NCI-H446 treated with DMSO at 0.1 percent for 48 hours (cell line): ENCODE results near the gene UGT1A9.

Experiments used
- DNase-seq: peaks from one replicate; lab custom pipeline; 2025; lab: John Stamatoyannopoulos, UW

UGT1A9 gene

DNA sequence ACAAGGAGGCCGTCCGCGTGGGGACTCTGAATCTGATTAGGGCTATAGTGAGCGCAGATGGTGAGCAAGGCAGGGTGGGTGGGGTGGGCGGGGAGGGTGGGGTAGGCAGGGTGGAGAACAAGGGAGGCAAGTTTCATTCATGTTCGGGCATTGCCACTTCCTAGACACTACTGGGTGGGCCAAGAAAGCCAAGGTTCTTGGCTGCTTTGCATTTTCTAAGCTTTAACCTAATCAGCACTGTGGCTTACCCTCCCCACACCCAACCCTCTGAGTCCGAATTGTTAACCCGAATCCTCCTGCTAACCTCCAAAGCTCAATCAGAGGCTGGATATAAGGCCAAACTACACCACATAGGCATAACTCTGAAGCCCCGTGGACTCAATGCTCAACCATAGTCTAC lies 124.6 kb downstream of the UGT1A9 start:
- no peak for DNase-seq

DNA sequence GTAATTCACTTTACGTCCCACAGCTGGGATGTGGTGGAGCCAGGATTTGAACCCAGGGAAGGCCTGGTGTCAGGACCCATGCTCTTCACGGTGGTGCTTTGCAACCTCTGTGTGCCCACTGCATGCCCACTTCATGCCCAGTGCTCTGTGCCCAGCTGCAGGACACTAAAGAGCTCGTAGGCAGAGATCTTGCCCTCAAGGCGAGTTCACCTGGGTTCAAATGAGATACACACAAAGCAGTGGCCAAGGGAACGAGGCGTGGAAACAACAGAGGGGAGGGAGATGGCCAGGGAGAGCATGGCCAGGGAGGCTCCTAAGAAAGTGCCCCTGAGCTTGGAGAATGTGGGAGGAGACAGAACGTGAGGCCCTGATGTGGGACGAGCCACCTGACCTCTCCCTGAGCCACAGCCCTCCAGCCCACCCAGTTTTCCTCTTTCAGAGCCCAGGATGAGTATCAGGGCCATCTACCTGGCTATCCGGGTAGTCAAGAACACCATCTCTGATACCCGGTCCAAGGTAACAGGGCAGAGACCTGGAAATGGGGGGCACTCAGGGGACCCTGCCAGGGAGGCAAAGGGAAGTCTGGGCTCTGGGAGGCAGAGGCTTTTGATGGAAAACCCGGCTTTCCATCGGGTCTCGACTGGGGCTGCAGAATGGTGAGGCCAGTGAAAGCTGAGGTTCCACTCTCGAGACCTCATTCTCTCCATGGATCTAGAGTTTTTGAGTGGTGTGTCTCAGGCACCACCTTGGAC lies 126.8 kb downstream of the UGT1A9 start:
- no peak for DNase-seq

DNA sequence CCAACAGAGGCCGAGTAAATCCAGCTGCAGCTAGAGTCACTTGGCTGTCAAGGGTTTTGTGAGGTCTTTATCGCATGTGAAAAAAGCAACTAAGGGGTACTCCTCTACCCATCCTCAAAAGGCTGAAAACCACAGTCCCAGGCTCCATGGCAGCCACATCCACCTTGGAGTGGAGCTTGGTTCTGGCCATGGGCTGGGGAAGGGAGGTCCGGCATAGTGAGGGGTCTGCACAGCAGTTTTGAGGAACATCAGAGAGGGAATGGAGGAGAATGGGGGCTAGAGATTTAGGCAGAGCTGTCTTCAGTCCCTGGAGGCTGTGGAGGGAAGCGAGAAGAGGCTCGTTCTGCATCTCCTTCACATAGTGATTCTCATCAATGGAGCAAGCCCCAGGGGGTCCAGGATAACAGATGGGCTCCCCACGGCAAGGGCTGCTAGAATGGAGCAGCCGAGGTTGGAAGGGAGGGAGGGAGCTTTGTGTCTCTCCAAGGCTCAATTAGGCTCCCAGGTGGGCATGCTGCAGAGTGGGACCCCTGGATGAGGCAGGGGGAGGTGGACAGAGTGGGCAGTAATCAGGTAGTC lies 127.5 kb downstream of the UGT1A9 start:
- no peak for DNase-seq

DNA sequence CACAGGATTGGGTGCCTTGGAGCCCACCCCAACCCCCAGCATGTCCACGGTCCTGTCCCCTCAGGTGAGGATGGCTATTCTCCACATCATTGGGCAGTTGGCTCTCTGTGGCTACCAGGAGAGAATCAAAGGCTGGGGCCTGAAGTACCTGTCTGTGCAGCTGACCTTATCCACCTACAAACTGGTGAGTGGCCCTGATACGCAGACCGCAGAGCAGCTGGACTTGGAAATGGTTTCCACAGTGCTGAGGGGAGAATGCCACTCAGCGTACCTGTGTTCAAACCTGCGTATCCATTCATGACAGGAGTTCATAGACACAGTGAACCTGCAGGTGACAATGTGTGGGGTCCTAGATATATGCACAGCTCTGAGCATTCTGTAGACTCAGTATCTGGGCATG lies 128.0 kb downstream of the UGT1A9 start:
- DNase-seq, result no peak

DNA sequence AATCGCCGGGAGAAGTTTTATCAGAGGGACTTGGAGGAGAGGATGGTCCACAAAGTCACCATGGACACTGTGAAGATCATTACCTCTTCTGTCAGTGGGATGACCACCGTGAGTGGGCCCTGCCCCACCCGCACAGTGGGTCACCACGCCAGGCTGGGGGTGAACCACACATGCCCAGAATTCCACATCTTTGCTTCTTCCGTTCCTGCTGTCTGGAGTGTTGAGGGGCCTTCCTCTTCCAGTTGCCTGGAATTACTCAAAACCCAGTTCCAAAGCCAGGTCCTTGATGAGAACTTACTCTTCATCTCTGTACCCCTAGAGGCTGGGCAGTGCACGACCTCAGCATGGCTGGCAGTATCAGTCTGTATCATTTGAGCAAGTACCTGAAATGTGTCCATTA lies 128.5 kb downstream of the UGT1A9 start:
- no peak for DNase-seq

DNA sequence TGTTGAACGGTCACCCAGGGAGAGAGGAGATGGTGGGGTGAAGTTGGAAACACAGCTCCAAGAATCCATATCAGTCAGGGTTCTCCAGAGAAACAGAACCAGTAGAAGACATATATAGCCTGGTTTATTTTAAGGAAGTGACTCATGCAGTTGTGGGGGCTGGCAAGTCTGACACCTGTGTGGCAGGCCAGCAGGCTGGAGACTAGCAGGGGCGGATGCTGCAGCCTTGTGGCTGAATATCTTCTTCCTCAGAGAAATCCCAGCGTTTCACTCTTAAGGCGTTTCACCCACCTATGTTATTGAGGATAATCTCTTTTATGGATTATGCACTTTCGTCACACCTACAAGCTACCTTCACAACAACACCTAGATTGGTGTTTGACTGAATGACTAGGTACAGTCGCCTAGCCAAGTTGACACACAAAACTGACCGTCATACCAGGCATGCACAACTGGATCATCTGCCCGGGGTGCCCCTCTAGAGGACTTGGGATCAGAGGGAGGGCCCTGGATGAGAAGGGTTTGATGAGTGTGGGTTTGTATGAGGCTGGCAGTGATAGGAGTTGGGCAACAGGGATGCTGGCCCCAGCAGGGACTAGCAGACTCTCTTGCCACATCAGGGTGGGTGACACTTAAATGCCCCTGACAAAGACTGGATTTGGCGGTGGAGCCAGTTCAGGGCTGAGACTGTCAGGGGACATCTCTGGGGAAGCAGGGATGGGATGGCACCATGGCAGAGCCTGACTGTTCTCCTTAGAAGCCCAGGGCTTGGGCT lies 129.8 kb downstream of the UGT1A9 start:
- no peak for DNase-seq

DNA sequence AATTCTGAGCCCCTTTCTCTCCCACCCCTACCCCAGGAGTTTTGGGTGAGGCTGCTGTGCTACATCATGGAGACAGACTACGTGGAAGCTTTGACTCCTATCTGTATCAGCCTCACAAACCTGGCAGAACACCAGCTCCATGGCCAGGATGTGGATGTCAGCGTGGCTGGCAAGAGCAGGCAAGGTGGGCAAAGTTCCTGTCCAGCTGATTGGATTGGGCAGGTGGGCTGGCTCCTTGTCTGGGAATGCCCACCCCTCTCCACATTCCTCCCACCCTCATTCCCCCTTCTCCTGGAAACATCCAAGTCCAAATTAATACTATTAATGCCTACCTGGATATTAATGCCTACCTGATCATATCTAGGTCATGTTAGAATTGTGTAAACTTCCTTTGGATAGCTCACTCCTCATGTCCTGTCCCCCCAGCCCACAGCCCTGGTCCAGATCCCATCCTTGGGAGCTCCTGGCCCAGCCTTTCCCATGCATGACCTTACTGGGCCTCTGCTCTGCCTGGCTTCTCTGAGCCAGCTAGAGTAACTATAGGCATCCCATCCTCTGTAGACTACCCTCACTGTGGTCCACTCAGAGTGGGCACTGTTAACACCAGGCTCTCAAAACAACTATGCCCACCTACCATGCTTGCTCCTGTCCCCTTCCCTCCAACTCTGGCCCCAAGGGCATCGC lies 130.6 kb downstream of the UGT1A9 start:
- no peak for DNase-seq

DNA sequence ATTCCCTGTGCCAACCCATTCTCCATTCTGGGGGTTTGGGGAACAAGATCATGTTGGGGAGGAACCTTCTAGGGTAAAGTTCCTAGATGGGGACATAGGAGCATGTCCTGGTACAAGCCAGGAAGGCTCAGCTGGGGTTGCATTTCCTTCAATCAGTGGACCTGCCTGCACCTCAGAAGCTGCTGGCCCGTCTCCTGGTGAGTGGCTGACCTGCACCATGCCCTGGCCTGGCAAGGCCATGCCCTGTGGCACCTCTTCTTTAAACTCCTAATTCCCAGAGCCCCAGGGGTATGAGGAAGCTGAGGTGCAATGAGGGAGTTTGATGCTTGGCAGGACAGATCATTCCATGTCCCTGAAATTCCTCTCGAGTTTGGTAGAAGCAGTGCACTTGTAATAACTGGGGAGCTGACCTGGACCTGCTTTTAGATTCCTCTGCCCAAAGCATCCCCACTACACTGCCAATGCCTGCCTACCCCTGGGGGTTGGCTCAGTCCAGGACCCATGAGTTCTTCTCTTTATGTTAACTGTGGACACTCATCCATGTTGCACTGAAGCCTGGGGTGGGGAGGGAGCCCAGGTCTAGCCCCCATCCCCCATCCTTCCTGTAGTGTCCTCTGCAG lies 131.7 kb downstream of the UGT1A9 start:
- no peak for DNase-seq

DNA sequence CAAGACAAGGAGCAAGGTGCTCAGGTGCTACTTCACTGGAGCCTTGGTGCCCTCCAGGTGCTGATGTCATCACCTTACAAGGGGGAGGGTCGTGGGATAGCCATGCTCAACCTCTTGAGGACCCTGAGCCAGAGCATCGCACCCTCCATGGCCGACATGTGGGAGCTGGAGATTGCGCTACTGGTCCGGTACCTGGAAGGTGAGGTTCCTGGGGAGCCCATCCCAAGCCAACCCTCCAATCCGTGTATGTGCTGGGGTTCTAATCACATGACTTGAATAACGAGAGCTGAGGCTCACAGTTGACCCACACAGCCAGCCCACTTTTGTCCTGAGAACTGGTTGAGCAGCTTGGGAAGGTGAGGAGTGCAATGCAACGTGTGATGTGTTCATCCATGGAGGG lies 132.3 kb downstream of the UGT1A9 start:
- DNase-seq, result no peak

DNA sequence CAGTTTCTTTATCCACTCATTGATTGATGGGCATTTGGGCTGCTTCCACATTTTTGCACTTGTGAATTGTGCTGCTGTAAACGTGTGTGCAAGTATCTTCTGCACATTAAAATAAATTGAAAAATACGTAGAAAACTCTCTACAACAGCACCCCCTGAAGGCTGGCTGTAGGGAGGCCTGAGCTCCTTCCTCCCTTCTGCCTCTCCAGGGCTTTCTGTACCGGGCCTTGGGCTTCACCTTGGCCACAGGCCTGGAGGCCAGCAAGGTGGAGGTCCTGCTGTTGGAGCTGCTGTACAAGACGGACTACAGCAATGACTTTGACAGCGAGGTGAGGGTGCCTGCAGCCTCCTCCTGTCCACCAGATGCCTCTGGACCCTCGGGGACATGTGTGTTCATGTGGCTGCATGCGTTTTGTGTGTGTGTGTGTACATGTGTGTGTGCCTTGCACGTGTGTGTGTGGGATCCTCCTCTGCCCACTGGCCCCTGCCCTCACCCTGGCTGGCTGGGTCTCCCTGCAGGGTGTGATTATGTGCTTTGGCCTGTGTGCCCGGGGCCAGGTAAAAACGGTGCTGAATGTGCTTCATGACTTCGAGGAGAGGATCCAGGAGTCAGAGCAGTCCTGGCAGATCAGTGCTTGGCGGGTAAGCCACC lies 135.6 kb downstream of the UGT1A9 start:
- no peak for DNase-seq

DNA sequence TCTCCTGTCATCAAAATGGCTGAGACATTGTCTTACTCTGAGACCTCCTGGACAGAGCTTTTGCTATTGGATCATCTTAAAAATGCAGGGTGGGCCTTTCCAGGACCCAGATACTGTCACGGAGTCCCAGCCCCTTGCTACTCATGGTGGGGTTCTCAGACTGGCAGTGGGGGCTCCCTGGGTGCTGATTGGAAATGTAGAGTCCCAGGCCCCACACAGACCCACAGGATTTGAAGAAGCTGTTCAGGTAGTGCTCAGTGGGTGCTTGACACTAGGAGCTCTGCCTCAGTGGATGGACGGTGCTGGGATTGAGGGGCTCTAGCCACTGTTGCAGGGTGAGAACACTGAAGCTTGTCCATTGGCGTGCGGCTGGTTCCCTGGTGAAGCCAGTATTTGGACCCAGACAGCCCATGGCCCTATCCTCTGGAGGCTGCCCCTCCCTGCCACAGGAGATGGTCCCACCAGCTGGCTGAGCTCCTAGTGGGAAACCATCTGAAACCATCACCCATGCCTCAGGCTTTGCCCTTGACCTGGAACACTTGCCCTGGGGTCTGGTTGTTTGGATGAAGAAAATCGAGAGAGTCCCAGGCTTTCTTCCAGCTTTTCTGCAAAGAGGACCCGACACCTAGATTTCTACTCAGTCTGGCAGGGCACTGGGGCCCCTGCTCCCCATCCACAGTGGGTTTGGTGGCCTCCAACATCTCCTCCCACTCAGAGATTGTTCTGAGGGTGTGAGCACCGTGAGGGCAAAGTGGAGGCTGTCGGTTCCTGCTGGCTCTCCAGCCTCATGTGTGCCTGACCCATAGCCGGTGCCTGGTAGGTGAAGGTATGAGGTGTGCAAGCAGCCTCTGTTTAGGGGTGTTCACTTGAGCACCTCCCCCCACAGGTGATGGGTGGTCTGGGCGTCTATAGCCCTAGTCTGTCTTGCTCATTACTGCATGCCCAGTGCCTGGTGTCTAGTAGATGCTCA lies 136.6 kb downstream of the UGT1A9 start:
- no peak for DNase-seq

DNA sequence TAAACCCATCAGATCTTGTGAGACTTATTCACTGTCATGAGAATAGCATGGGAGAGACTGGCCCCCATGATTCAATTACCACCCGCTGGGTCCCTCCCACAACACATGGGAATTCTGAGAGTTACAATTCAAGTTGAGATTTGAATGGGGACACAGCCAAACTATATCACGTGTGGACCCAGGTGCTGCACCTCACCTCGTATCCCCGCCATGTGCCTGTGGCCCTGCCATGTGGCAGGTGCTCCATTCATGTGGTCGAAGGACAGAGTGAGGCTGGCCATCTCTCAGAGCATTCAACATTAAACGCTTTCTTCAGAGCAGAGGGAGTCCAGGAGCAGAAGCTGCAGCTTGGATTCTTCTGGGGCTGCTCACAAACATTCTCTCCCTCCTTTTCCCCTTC lies 138.7 kb downstream of the UGT1A9 start:
- no peak for DNase-seq

DNA sequence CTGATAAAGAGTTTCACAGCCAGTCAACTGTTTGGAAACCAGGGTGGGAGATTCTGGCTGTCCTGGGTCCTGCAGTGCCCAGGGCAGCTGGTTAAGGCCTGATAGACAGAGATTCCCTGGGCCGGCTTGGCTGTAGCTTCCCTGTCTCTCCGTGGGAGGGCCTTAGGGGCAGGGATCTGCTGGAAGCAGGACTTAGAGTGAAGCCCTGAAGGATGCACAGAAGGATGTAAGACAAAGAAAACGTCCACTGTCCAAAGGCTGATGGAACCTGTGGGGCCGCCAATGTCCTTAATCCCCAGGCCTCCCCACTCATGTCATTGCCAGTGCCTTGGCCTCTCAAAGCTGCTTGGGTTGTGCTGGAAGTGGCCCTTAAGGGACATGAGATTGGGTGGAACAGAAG lies 139.4 kb downstream of the UGT1A9 start:
- no peak for DNase-seq

DNA sequence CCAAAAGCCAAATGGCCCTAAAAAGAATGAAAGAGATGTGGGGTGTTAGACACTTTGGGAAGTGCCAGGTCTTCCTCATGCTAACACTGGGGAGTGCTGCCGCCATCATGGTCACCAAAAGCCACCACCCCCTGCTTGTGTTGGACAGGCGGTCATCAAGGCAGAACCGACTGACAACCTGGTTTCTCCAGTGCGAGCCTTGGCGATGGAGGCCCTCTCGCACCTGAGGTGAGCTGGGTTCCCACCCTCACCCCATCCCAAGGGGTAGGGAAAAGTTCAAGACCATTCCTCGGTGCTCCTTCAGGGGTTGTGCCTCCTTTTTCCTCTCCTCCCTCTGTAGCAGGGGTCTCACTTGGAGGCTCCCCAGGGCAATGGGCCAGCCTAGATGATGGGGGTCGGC lies 140.0 kb downstream of the UGT1A9 start:
- no peak for DNase-seq

DNA sequence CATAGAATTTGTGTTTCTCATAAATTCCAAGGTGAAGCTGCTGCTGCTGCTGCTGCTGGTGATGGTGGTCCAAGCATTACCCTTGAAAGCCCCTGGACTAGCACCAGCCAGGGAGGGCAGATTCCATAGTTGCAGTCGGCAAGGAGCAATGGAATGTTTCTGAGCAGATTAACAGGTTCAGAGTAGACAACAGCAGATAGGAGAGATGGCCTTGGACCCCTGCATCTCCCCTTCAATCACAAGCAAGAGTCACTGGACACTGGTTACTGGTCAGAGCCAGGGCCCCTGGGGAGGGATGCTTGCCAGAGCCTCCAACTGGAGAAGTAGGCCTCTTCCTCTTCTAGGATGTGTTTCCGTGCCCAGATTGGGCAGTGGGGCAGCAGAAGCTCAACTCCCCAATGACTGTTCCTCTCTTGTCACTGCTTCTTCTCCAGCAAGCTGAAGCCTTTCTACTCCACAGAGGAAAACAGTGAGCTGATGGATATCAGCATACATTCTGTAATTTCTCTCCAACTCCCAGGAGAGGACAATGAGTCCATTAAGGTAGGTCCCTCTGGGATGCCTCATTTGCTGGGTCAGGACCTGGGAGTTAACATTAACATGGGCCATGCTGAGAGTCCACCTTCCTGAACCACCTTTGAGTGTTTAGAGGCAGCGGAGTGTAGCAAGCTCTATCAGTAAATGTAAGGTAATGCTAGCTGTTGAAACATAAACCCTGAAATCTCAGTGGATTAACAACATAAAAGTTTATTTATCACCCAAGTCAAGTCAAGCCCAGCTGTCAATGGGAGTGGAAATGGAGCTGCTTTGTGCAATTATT lies 141.7 kb downstream of the UGT1A9 start:
- DNase-seq, result no peak

DNA sequence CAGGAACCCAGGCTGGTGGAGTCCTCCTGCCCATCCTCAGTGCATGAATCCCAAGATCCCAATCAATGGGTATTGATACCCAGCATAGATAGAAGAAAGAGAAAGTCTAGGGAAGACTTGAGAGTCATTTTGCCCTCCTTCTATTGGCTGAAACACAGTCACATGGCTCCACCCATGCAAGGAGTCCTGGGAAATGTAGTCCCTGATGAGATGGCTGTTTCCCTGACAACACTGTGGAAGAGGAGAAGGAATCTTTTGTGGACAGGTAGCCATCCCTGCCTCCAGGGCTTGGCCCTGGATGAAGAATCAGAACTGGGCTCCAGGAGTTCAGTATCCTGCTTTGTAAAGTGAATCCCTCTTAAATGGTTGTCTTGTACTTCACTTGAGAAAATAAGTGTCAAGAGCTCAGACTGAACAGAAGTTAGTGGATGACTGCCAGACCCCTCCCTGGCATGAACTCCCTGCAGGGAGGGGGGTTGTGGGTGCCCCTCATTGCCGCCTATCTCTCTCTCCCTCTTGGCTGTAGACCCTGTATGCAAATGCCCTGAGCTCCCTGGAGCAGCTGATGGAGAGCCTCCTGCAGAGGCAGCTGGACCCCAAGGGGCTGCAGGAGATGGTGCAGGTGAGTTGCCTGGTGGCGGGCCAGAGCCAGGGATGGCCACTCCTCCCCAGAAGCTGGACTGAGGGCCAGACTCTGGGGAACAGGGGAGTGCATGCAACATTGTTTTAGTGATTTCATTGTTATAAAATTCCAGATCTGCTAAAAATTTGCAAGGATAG lies 142.5 kb downstream of the UGT1A9 start:
- DNase-seq, result no peak

DNA sequence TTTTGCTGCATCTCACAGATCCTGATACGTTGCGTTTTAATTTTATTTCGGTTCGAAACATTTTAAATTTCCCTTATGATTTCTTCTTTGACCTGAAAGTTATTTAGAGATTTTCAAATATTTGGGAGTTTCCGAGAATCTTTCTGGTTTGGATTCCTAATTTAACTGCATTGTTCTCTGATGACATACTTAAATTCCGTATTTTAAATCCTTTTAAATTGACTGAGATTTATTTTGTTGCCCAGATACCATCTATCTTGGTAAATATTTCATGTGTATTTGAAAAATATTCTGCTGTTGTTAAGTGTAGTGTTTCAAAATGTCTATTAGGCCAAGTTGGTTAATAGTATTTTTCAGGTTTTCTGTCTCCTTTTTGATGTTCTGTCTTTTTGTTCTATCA lies 144.2 kb downstream of the UGT1A9 start:
- DNase-seq, result no peak

DNA sequence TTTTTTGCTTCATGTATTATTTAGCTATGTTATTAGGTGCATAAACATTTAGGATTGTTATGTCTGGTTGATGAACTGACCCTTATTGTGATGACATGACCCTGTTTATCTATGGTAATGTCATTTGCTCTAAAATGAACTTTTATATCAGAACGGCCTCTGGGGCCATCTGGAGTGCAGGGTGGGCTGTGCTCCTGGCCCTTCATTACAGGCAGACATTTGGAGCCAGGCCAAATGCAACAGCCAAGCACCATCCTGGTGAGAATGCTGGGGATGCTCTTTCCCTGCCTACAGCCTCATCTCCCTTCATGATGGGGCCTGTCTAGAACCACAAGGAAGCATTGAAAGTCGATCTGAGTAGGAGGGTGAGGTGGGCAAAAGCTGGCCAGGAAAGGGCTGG lies 144.6 kb downstream of the UGT1A9 start:
- no peak for DNase-seq

DNA sequence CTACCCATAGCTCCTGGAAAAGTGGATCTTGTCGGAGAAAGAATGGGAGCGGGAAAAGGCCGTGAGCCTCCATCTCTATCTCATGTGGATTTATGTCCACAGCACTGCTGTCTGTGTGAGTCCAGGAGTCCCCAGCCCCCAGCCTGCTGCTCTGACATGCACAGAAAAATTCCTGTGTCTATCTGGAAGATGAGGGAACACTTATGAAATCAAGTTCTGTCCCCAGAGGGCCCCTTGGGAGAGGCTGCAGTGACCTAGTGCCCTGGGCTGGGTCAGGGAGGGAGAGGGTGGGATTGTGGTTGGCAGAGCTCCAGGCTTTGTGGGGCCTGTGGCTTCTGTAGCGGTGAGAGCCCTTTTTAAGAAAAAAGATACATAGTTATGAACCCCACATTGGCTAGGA lies 145.1 kb downstream of the UGT1A9 start:
- DNase-seq, result no peak
